CD4-positive, alpha-beta T cell (primary cell): Measurements from ENCODE around the gene RAI1. TPM values are rescaled to one million over a fixed set of nuclear protein-coding genes. Genes with fewer than 3 reads are reported as not detected.

Source experiments
- ATAC-seq: fragments of 200-7000 bp; cut with Tn5 transposase; one replicate; pipeline ENCODE4 v1.10.0; 2022; ENCODE audit warnings: mild to moderate bottlenecking; ENCODE audit not compliant: poor library complexity
- CTCF ChIA-PET: fragments of 350-600 bp; sonication (Branson Sonifier 250); formaldehyde crosslinking; loops from one replicate; lab custom pipeline; 2021; ENCODE audit warnings: antibody characterized with exemption, inconsistent platforms; lab: Charles Lee
- POLR2A ChIA-PET: fragments of 350-600 bp; sonication (Branson Sonifier 250); formaldehyde crosslinking; loops from one replicate; lab custom pipeline; 2021; ENCODE audit warnings: antibody characterized with exemption, inconsistent platforms; lab: Charles Lee
- DNase-seq, 14 experiments: peaks; one replicate each; pipeline ENCODE4 v3.0.0-alpha.2; 2013 to 2020; ENCODE audit warnings: mixed read lengths in 2 of 14
- H3K27ac ChIP-seq, 2 donors: one replicate each; pipeline versions ENCODE4 v1.5.1 to v1.7.0; 2013; ENCODE audit warnings: low read length in 2 of 2, low read depth in 1 of 2, mild to moderate bottlenecking in 1 of 2
- H3K27me3 ChIP-seq, 2 experiments: 1 replicate in 1 of 2; 2 replicates in 1 of 2; pipeline versions ENCODE4 v1.6.1 to v1.7.0; 2013; ENCODE audit warnings: low read length in 2 of 2, control low read depth in 1 of 2, mild to moderate bottlenecking in 1 of 2, moderate library complexity in 1 of 2; ENCODE audit not compliant: insufficient read depth in 2 of 2, control insufficient read depth in 1 of 2
- H3K36me3 ChIP-seq: one replicate; pipeline ENCODE4 v1.6.1; 2013; ENCODE audit warnings: low read length, control low read depth; ENCODE audit not compliant: insufficient read depth
- H3K4me1 ChIP-seq: one replicate; pipeline ENCODE4 v1.6.1; 2013; ENCODE audit warnings: low read length, control low read depth; ENCODE audit not compliant: insufficient read depth
- H3K4me3 ChIP-seq: one replicate; pipeline ENCODE4 v1.5.1; 2013; ENCODE audit warnings: mild to moderate bottlenecking, low read length, moderate library complexity
- H3K9me3 ChIP-seq, 2 experiments: 1 replicate in 1 of 2; 2 replicates in 1 of 2; pipeline versions ENCODE4 v1.6.1 to v1.7.0; 2013; ENCODE audit warnings: low read length in 2 of 2, mild to moderate bottlenecking in 2 of 2, control low read depth in 1 of 2, moderate library complexity in 1 of 2; ENCODE audit not compliant: control insufficient read depth in 1 of 2, insufficient read depth in 1 of 2
- H3K27ac Mint-ChIP-seq: one replicate; pipeline ENCODE4 v1.8.0; 2020; ENCODE audit warnings: mixed read lengths
- H3K27me3 Mint-ChIP-seq: one replicate; pipeline ENCODE4 v1.8.0; 2021; ENCODE audit warnings: mixed read lengths
- H3K36me3 Mint-ChIP-seq: one replicate; pipeline ENCODE4 v1.8.0; 2021; ENCODE audit warnings: low read depth, mixed read lengths
- H3K4me1 Mint-ChIP-seq: one replicate; pipeline ENCODE4 v1.8.0; 2021; ENCODE audit warnings: low read depth, mixed read lengths
- H3K4me3 Mint-ChIP-seq: one replicate; pipeline ENCODE4 v1.8.0; 2020; ENCODE audit warnings: mild to moderate bottlenecking, mixed read lengths
- H3K9me3 Mint-ChIP-seq: one replicate; pipeline ENCODE4 v1.8.0; 2020; ENCODE audit warnings: mixed read lengths
- CTCF ChIP-seq: fragments of 200-600 bp; IDR thresholded peaks from one replicate; pipeline ENCODE4 v1.8.0; 2022; ENCODE audit warnings: antibody characterized with exemption, mild to moderate bottlenecking
- intact Hi-C, 2 experiments: fragments of 100-400 bp; cut with DNase I in 1 of 2; cut with micrococcal nuclease in 1 of 2; formaldehyde crosslinking; loops; one replicate each; pipeline versions ENCODE4 v1.15.1 to v1.9.0; 2023 to 2025; cut with DNase I, micrococcal nuclease
- total RNA-seq, 174 experiments: library from RNA in 2 of 174; stranded (reverse) in 2 of 174; gene quantifications; one replicate each; pipeline ENCODE4 v1.2.3 and lab custom pipeline; 2021 to 2026

Gene RAI1
- total RNA-seq, 2 experiments from 2014 or later: 19.3 to 25.2 TPM

- Histone ChIP-seq H3K27me3 (no peaks in the 10 kb centered on the region), H3K4me3 (no peak overlapping the region), H3K36me3 (no peaks in the 10 kb centered on the region), H3K9me3 (peaks cover 0 to 14% of the 10 kb centered on the region in 2 experiments), H3K4me1 (peaks cover 4% of the 10 kb centered on the region), H3K27ac (no peak overlapping the region)
- H3K4me3 Mint-ChIP-seq: no peak overlapping the region
- POLR2A ChIA-PET: no interaction called here
- TF ChIP-seq CTCF: no peak
- H3K4me1 Mint-ChIP-seq: no peaks in the 10 kb centered on the region
- DNase-seq (no peak), ATAC-seq (no peak)
- H3K36me3 Mint-ChIP-seq: no peaks in the 10 kb centered on the region
- H3K9me3 Mint-ChIP-seq: peaks cover 3% of the 10 kb centered on the region
- H3K27ac Mint-ChIP-seq: no peak overlapping the region
- H3K27me3 Mint-ChIP-seq: peaks cover 8% of the 10 kb centered on the region
- CTCF ChIA-PET: no interaction called here
- intact Hi-C loops: no loop called here
Observed at GRCh38 chr17:17645961-17646360, 35.3 kb upstream of the RAI1 start.

- POLR2A ChIA-PET: no interaction called here
- CTCF ChIA-PET: interaction anchor here (0.7 kb wide), 2 partner anchors 656 to 1025 kb away, joined by 3 read pairs; no protein-coding TSS in a partner anchor
- Mint-ChIP-seq H3K4me3 (no peak overlapping the region), H3K27ac (no peak overlapping the region), H3K27me3 (peaks cover 8% of the 10 kb centered on the region), H3K4me1 (no peaks in the 10 kb centered on the region), H3K9me3 (peaks cover 5% of the 10 kb centered on the region), H3K36me3 (no peaks in the 10 kb centered on the region)
- intact Hi-C loops: no loop called here
- H3K27me3 ChIP-seq: no peaks in the 10 kb centered on the region
- no peak for DNase-seq
- no peak for TF ChIP-seq CTCF
- peaks cover 0 to 14% of the 10 kb centered on the region in 2 experiments for H3K9me3 ChIP-seq
- H3K4me3 ChIP-seq: no peak overlapping the region
- no peaks in the 10 kb centered on the region for H3K4me1 ChIP-seq
- no peak for ATAC-seq
- no peaks in the 10 kb centered on the region for H3K36me3 ChIP-seq
- H3K27ac ChIP-seq: no peak overlapping the region
Observed at GRCh38 chr17:17647524-17648178, 33.6 kb upstream of the RAI1 start.

- no peaks in the 10 kb centered on the region for H3K4me1 ChIP-seq
- no peaks in the 10 kb centered on the region for H3K27me3 ChIP-seq
- DNase-seq: no peak
- ChIA-PET POLR2A (no interaction called here), CTCF (no interaction called here)
- Mint-ChIP-seq H3K27me3 (peaks cover 8% of the 10 kb centered on the region), H3K36me3 (no peaks in the 10 kb centered on the region), H3K4me1 (no peaks in the 10 kb centered on the region), H3K9me3 (peaks cover 5% of the 10 kb centered on the region), H3K4me3 (no peak overlapping the region), H3K27ac (no peak overlapping the region)
- intact Hi-C loops: no loop called here
- no peak for TF ChIP-seq CTCF
- no peak overlapping the region for H3K27ac ChIP-seq
- peaks cover 0 to 19% of the 10 kb centered on the region in 2 experiments for H3K9me3 ChIP-seq
- ATAC-seq: no peak
- no peaks in the 10 kb centered on the region for H3K36me3 ChIP-seq
- H3K4me3 ChIP-seq: no peak overlapping the region
Observed at GRCh38 chr17:17648762-17649161, 32.5 kb upstream of the RAI1 start.
